SU-DHL-6 (cell line): ENCODE data around the gene FAM135A.

ENCODE experiments used
- H2AFZ ChIP-seq: fragments of 200-600 bp; sonication (generic); 2 replicates; pipeline ENCODE4 v1.6.1; 2014; ENCODE audit warnings: low read depth, mild to moderate bottlenecking, moderate library complexity, mixed read lengths, antibody characterized with exemption, low read length; ENCODE audit not compliant: severe bottlenecking
- H3F3A ChIP-seq: fragments of 200-600 bp; shearing (Covaris generic); 2 replicates; pipeline ENCODE4 v1.6.0; 2016; ENCODE audit warnings: antibody characterized with exemption, mild to moderate bottlenecking; ENCODE audit not compliant: insufficient read depth
- H3K27ac ChIP-seq: fragments of 200-600 bp; sonication (generic); 2 replicates; pipeline ENCODE4 v1.5.1; 2016; ENCODE audit warnings: low read depth, mild to moderate bottlenecking, low read length, moderate library complexity, mixed read lengths
- H3K27me3 ChIP-seq: fragments of 200-600 bp; sonication (generic), shearing (Covaris generic); 2 replicates; pipeline ENCODE4 v1.6.0; 2014; ENCODE audit warnings: mild to moderate bottlenecking, low read length
- H3K36me3 ChIP-seq: fragments of 200-600 bp; sonication (generic); 2 replicates; pipeline ENCODE4 v1.6.1; 2014; ENCODE audit warnings: mild to moderate bottlenecking, low read length, mixed read lengths
- H3K4me2 ChIP-seq: fragments of 300-600, 200-600 bp; shearing (Covaris generic), sonication (generic); 2 replicates; pipeline ENCODE4 v1.6.0; 2014; ENCODE audit warnings: low read length, low read depth, mild to moderate bottlenecking; ENCODE audit not compliant: poor library complexity, severe bottlenecking
- H3K4me3 ChIP-seq: fragments of 200-600 bp; sonication (generic); 2 replicates; pipeline ENCODE4 v1.5.1; 2014; ENCODE audit warnings: antibody characterized with exemption, low read length, mild to moderate bottlenecking, mixed read lengths; ENCODE audit not compliant: insufficient read depth, poor library complexity, severe bottlenecking
- H3K79me2 ChIP-seq: fragments of 200-600 bp; sonication (generic); 2 replicates; pipeline ENCODE4 v1.6.1; 2014; ENCODE audit warnings: mild to moderate bottlenecking, low read length, moderate library complexity; ENCODE audit not compliant: insufficient read depth
- H3K9ac ChIP-seq: fragments of 200-600 bp; sonication (generic); 2 replicates; pipeline ENCODE4 v1.7.0; 2014; ENCODE audit warnings: mild to moderate bottlenecking, low read length
- H3K9me2 ChIP-seq: fragments of 200-600 bp; sonication (generic); replicated peaks from 2 replicates; pipeline ENCODE4 v1.6.1; 2014; ENCODE audit warnings: low read length; ENCODE audit not compliant: insufficient read depth
- H3K9me3 ChIP-seq: fragments of 200-600 bp; sonication (generic); 2 replicates; pipeline ENCODE4 v1.6.1; 2014; ENCODE audit warnings: low read length, mixed read lengths; ENCODE audit not compliant: insufficient read depth
- H4K20me1 ChIP-seq: fragments of 200-600 bp; sonication (generic); 2 replicates; pipeline ENCODE4 v1.6.1; 2014; ENCODE audit warnings: low read depth, mild to moderate bottlenecking, antibody characterized with exemption, low read length, moderate library complexity, mixed read lengths
- CTCF ChIP-seq: fragments of 200-600 bp; sonication (generic); IDR thresholded peaks from one replicate; pipeline ENCODE4 v1.5.1; 2017; ENCODE audit warnings: antibody characterized with exemption, mild to moderate bottlenecking, low read length, moderate library complexity; ENCODE audit not compliant: insufficient read depth, poor library complexity, severe bottlenecking
- EZH2phosphoT487 ChIP-seq: fragments of 200-600 bp; sonication (generic), shearing (Covaris generic); conservative IDR thresholded peaks from 2 replicates; pipeline ENCODE4 v1.6.1; 2018; ENCODE audit warnings: mild to moderate bottlenecking, antibody characterized with exemption, low read length, moderate library complexity, mixed read lengths

The FAM135A gene

GRCh38 chr6:70380252-70380651 is 33.1 kb upstream of the FAM135A start:
- Histone ChIP-seq H3K36me3 (no peaks in the 10 kb centered on the region), H3K27me3 (no peaks in the 10 kb centered on the region), H3K4me3 (no peak overlapping the region), H3K27ac (no peak overlapping the region), H3K4me2 (no peak overlapping the region), H3K9me3 (no peaks in the 10 kb centered on the region), H3K9ac (no peak overlapping the region), H2AFZ (no peak overlapping the region), H3F3A (no peaks in the 10 kb centered on the region), H3K79me2 (no peaks in the 10 kb centered on the region), H4K20me1 (no peaks in the 10 kb centered on the region), H3K9me2 (no peaks in the 10 kb centered on the region)
- no peak for TF ChIP-seq CTCF
- no peak for TF ChIP-seq EZH2phosphoT487

- Histone ChIP-seq H3K4me2 (no peak overlapping the region), H3K27me3 (no peaks in the 10 kb centered on the region), H3K36me3 (no peaks in the 10 kb centered on the region), H3K4me3 (no peak overlapping the region), H3F3A (no peaks in the 10 kb centered on the region), H3K79me2 (no peaks in the 10 kb centered on the region), H3K27ac (no peak overlapping the region), H3K9ac (no peak overlapping the region), H4K20me1 (no peaks in the 10 kb centered on the region), H3K9me3 (no peaks in the 10 kb centered on the region), H2AFZ (no peak overlapping the region), H3K9me2 (no peaks in the 10 kb centered on the region)
- TF ChIP-seq EZH2phosphoT487 (no peak), CTCF (no peak)
Measured at GRCh38 chr6:70380771-70381416, 32.4 kb upstream of the FAM135A start.

- TF ChIP-seq CTCF (no peak), EZH2phosphoT487 (no peak)
- Histone ChIP-seq H3K27ac (no peak overlapping the region), H3K4me3 (no peak overlapping the region), H3K27me3 (no peaks in the 10 kb centered on the region), H3K36me3 (no peaks in the 10 kb centered on the region), H3K9me2 (no peaks in the 10 kb centered on the region), H2AFZ (no peak overlapping the region), H4K20me1 (no peaks in the 10 kb centered on the region), H3K4me2 (no peak overlapping the region), H3K9ac (no peak overlapping the region), H3K9me3 (no peaks in the 10 kb centered on the region), H3F3A (no peaks in the 10 kb centered on the region), H3K79me2 (no peaks in the 10 kb centered on the region)
Measured at GRCh38 chr6:70381417-70381782, 31.9 kb upstream of the FAM135A start.

- no peaks in the 10 kb centered on the region for H3K27me3 ChIP-seq
- H3K4me3 ChIP-seq: no peak overlapping the region
- TF ChIP-seq EZH2phosphoT487 (no peak), CTCF (no peak)
- H3K79me2 ChIP-seq: no peaks in the 10 kb centered on the region
- no peak overlapping the region for H2AFZ ChIP-seq
- no peaks in the 10 kb centered on the region for H3K36me3 ChIP-seq
- H3K9me3 ChIP-seq: no peaks in the 10 kb centered on the region
- no peak overlapping the region for H3K27ac ChIP-seq
- no peak overlapping the region for H3K4me2 ChIP-seq
- H3K9me2 ChIP-seq: no peaks in the 10 kb centered on the region
- H4K20me1 ChIP-seq: no peaks in the 10 kb centered on the region
- no peaks in the 10 kb centered on the region for H3F3A ChIP-seq
- no peak overlapping the region for H3K9ac ChIP-seq
Measured at GRCh38 chr6:70385901-70386300, 27.4 kb upstream of the FAM135A start.
